Left ventricle myocardium inferior (tissue), 1 donor: ENCODE measurements around the gene CSN3. TPM values are rescaled to one million over a fixed set of nuclear protein-coding genes. Genes with fewer than 3 reads are reported as not detected.
"Not testable (repeated sequence)": the region's sequence is repeated elsewhere in the genome, so short reads cannot be mapped to it uniquely, and the experiment has no call there.

Source experiments
- DNase-seq: peaks from one replicate; pipeline ENCODE4 v3.0.0-alpha.2; 2020
- H3K27ac ChIP-seq: fragments of 200-600 bp; replicated peaks from 2 replicates; pipeline ENCODE4 v1.8.0; 2021
- H3K27me3 ChIP-seq: fragments of 200-600 bp; 2 replicates; pipeline ENCODE4 v1.8.0; 2021; ENCODE audit warnings: low read depth
- H3K36me3 ChIP-seq: fragments of 200-600 bp; 2 replicates; pipeline ENCODE4 v1.8.0; 2021
- H3K4me1 ChIP-seq: fragments of 200-600 bp; 2 replicates; pipeline ENCODE4 v1.8.0; 2021
- H3K4me3 ChIP-seq: fragments of 200-600 bp; 2 replicates; pipeline ENCODE4 v1.8.0; 2021; ENCODE audit warnings: mild to moderate bottlenecking, moderate library complexity
- H3K9me3 ChIP-seq: fragments of 200-600 bp; replicated peaks from 2 replicates; pipeline ENCODE4 v1.8.0; 2021
- CTCF ChIP-seq: fragments of 200-600 bp; IDR thresholded peaks from 2 replicates; pipeline ENCODE4 v1.8.0; 2021; ENCODE audit warnings: antibody characterized with exemption, mild to moderate bottlenecking, borderline replicate concordance
- intact Hi-C: fragments of 100-400 bp; cut with micrococcal nuclease; formaldehyde crosslinking; loops from one replicate; pipeline ENCODE4 v1.11.0; 2022
- long read RNA-seq: library from polyadenylated mRNA; unstranded; transcript quantifications from one replicate; pipeline ENCODE4 v2.0.0, GENCODE V29; 2021
- total RNA-seq: library from RNA; stranded (reverse); fragmentation: NEBNext Ultra II Directional; extraction: Animal tissue kit (Norgen Biotek cat#: 25700); gene quantifications from one replicate; pipeline ENCODE4 v1.2.1, GENCODE V29; 2021
- donor health status: DM: no; HTN: yes; CAD: no; lungs with severe emphysema.

The CSN3 gene
- total RNA-seq, result not detected
- long read RNA-seq, result 0 reads

- H3K9me3 ChIP-seq, intact Hi-C loops, H3K27me3 ChIP-seq, H3K4me3 ChIP-seq, H3K36me3 ChIP-seq, H3K4me1 ChIP-seq, H3K27ac ChIP-seq, DNase-seq: not testable (repeated sequence)
Measured at GRCh38 chr4:70242297-70242696, at the start of gene CSN3. TSS of gene CSN3 (plus strand) at chr4:70242597. CDS start at chr4:70244820, 2,223 bp downstream.

GRCh38 chr4:70192895-70193294, 49.5 kb upstream of the CSN3 start:
- intact Hi-C loops, result no loop called here
- Histone ChIP-seq H3K27me3 (no peaks in the 10 kb centered on the region), H3K4me1 (no peaks in the 10 kb centered on the region), H3K9me3 (peaks cover 9% of the 10 kb centered on the region), H3K36me3 (no peaks in the 10 kb centered on the region), H3K4me3 (no peak overlapping the region), H3K27ac (no peak overlapping the region)
- TF ChIP-seq CTCF, result no peak
- no peak for DNase-seq

- peaks cover 2% of the 10 kb centered on the region for H3K9me3 ChIP-seq
- no peak for DNase-seq
- no peaks in the 10 kb centered on the region for H3K4me1 ChIP-seq
- H3K36me3 ChIP-seq, result no peaks in the 10 kb centered on the region
- no peak within 1 kb of the TSS for H3K27ac ChIP-seq
- intact Hi-C loops, result no loop called here
- no peak within 1 kb of the TSS for H3K4me3 ChIP-seq
- no peaks in the 10 kb centered on the region for H3K27me3 ChIP-seq
- no peak for TF ChIP-seq CTCF
Measured at GRCh38 chr4:70195425-70195824, 47.0 kb upstream of the CSN3 start, which contains the start of gene ODAM. TSS of gene ODAM (plus strand) at chr4:70195725. CDS start at chr4:70196544, 819 bp downstream.

- TF ChIP-seq CTCF, result no peak
- Histone ChIP-seq H3K4me3 (no peak overlapping the region), H3K27ac (no peak overlapping the region)
Measured at GRCh38 chr4:70196857-70197256, 45.5 kb upstream of the CSN3 start.

GRCh38 chr4:70197842-70198241, 44.6 kb upstream of the CSN3 start:
- TF ChIP-seq CTCF, result no peak
- H3K36me3 ChIP-seq, result no peaks in the 10 kb centered on the region
- H3K9me3 ChIP-seq, result no peaks in the 10 kb centered on the region
- H3K4me1 ChIP-seq, result no peaks in the 10 kb centered on the region
- intact Hi-C loops, result no loop called here
- no peak for DNase-seq
- no peak overlapping the region for H3K4me3 ChIP-seq
- H3K27me3 ChIP-seq, result no peaks in the 10 kb centered on the region
- no peak overlapping the region for H3K27ac ChIP-seq

More at GRCh38 chr4:70196857-70197256, 45.5 kb upstream of the CSN3 start:
- no peaks in the 10 kb centered on the region for H3K36me3 ChIP-seq
- DNase-seq, result no peak
- H3K4me1 ChIP-seq, result no peaks in the 10 kb centered on the region
- H3K27me3 ChIP-seq, result no peaks in the 10 kb centered on the region
- intact Hi-C loops, result no loop called here
- no peaks in the 10 kb centered on the region for H3K9me3 ChIP-seq

- DNase-seq, result no peak
- no peak overlapping the region for H3K27ac ChIP-seq
- intact Hi-C loops, result no loop called here
- no peaks in the 10 kb centered on the region for H3K4me1 ChIP-seq
- no peak overlapping the region for H3K4me3 ChIP-seq
- H3K36me3 ChIP-seq, result no peaks in the 10 kb centered on the region
- no peak for TF ChIP-seq CTCF
- H3K9me3 ChIP-seq, result peaks cover 4% of the 10 kb centered on the region
- no peaks in the 10 kb centered on the region for H3K27me3 ChIP-seq
Measured at GRCh38 chr4:70203601-70204000, 38.8 kb upstream of the CSN3 start.

GRCh38 chr4:70212752-70213151, 29.6 kb upstream of the CSN3 start:
- H3K27me3 ChIP-seq, H3K36me3 ChIP-seq, H3K4me3 ChIP-seq, intact Hi-C loops, H3K4me1 ChIP-seq, H3K27ac ChIP-seq, DNase-seq: not testable (repeated sequence)
- peaks cover 10% of the 10 kb centered on the region for H3K9me3 ChIP-seq

GRCh38 chr4:70216109-70216508, 26.3 kb upstream of the CSN3 start:
- H3K4me1 ChIP-seq, H3K36me3 ChIP-seq, DNase-seq, H3K9me3 ChIP-seq, H3K27me3 ChIP-seq, intact Hi-C loops, H3K27ac ChIP-seq, H3K4me3 ChIP-seq: not testable (repeated sequence)

- DNase-seq, intact Hi-C loops, H3K36me3 ChIP-seq: not testable (repeated sequence)
Measured at GRCh38 chr4:70216550-70216949, 25.8 kb upstream of the CSN3 start.

GRCh38 chr4:70221389-70221788, 21.0 kb upstream of the CSN3 start:
- H3K27ac ChIP-seq, H3K4me3 ChIP-seq, DNase-seq, H3K36me3 ChIP-seq, H3K9me3 ChIP-seq, H3K4me1 ChIP-seq, H3K27me3 ChIP-seq, intact Hi-C loops: not testable (repeated sequence)

More at GRCh38 chr4:70216550-70216949, 25.8 kb upstream of the CSN3 start:
- not testable (repeated sequence) for H3K4me3 ChIP-seq, H3K27me3 ChIP-seq, H3K9me3 ChIP-seq, H3K27ac ChIP-seq, H3K4me1 ChIP-seq
